DOHH2 (cell line): ENCODE measurements around the gene FGGY.

Experiments
- H3F3A ChIP-seq: fragments of 200-600 bp; sonication (generic), shearing (Covaris generic); 2 replicates; pipeline ENCODE4 v1.6.0; 2016; ENCODE audit warnings: antibody characterized with exemption, mild to moderate bottlenecking; ENCODE audit not compliant: control insufficient read depth, insufficient read depth
- H3K27ac ChIP-seq: fragments of 200-600 bp; sonication (generic); 2 replicates; pipeline ENCODE4 v1.5.1; 2014; ENCODE audit warnings: low read depth, mild to moderate bottlenecking, low read length, moderate library complexity
- H3K27me3 ChIP-seq: fragments of 200-600 bp; sonication (generic); 2 replicates; pipeline ENCODE4 v1.6.1; 2014; ENCODE audit warnings: mild to moderate bottlenecking, low read length, mixed read lengths; ENCODE audit not compliant: control insufficient read depth
- H3K36me3 ChIP-seq: fragments of 200-600 bp; sonication (generic); 2 replicates; pipeline ENCODE4 v1.6.1; 2014; ENCODE audit warnings: mild to moderate bottlenecking, low read length, moderate library complexity, mixed read lengths; ENCODE audit not compliant: control insufficient read depth
- H3K4me1 ChIP-seq: fragments of 200-600 bp; sonication (generic); 2 replicates; pipeline ENCODE4 v1.6.1; 2014; ENCODE audit warnings: mild to moderate bottlenecking, low read length, mixed read lengths; ENCODE audit not compliant: control insufficient read depth
- H3K4me2 ChIP-seq: fragments of 200-600 bp; sonication (generic); 2 replicates; pipeline ENCODE4 v1.6.0; 2014; ENCODE audit warnings: mild to moderate bottlenecking, low read length, moderate library complexity
- H3K4me3 ChIP-seq: fragments of 200-600 bp; sonication (generic); 2 replicates; pipeline ENCODE4 v1.5.1; 2014; ENCODE audit warnings: mild to moderate bottlenecking, low read length, mixed read lengths
- H3K79me2 ChIP-seq: fragments of 200-600 bp; sonication (generic); 2 replicates; pipeline ENCODE4 v1.6.1; 2014; ENCODE audit warnings: mild to moderate bottlenecking, low read length, mixed read lengths; ENCODE audit not compliant: control insufficient read depth
- H3K9me2 ChIP-seq: fragments of 200-600 bp; sonication (generic); replicated peaks from 2 replicates; pipeline ENCODE4 v1.6.1; 2014; ENCODE audit warnings: mild to moderate bottlenecking, low read length, mixed read lengths; ENCODE audit not compliant: control insufficient read depth
- H3K9me3 ChIP-seq: fragments of 200-600 bp; sonication (generic); 2 replicates; pipeline ENCODE4 v1.6.1; 2014; ENCODE audit warnings: antibody characterized with exemption, low read length, mixed read lengths; ENCODE audit not compliant: control insufficient read depth, insufficient read depth
- H4K20me1 ChIP-seq: fragments of 200-600 bp; sonication (generic); 2 replicates; pipeline ENCODE4 v1.6.0; 2014; ENCODE audit warnings: low read depth, mild to moderate bottlenecking, antibody characterized with exemption, low read length, moderate library complexity; ENCODE audit not compliant: control insufficient read depth, insufficient read depth
- CTCF ChIP-seq: fragments of 200-600 bp; sonication (generic); IDR thresholded peaks from one replicate; pipeline ENCODE4 v1.5.1; 2014; ENCODE audit warnings: antibody characterized with exemption, mild to moderate bottlenecking, low read depth, low read length; ENCODE audit not compliant: poor library complexity, severe bottlenecking
- EZH2phosphoT487 ChIP-seq: fragments of 200-600 bp; sonication (generic); IDR thresholded peaks from 2 replicates; pipeline ENCODE4 v1.6.1; 2017; ENCODE audit warnings: borderline replicate concordance, mild to moderate bottlenecking, antibody characterized with exemption, low read length, moderate library complexity, mixed read lengths

Gene FGGY

GRCh38 chr1:59432531-59433439 lies 135.9 kb downstream of the FGGY start:
- H3K27me3 ChIP-seq: no peaks in the 10 kb centered on the region
- no peak overlapping the region for H3K27ac ChIP-seq
- no peaks in the 10 kb centered on the region for H3K4me1 ChIP-seq
- H3K9me2 ChIP-seq: no peaks in the 10 kb centered on the region
- H4K20me1 ChIP-seq: no peaks in the 10 kb centered on the region
- no peak overlapping the region for H3K4me3 ChIP-seq
- no peaks in the 10 kb centered on the region for H3F3A ChIP-seq
- H3K9me3 ChIP-seq: no peaks in the 10 kb centered on the region
- H3K79me2 ChIP-seq: no peaks in the 10 kb centered on the region
- TF ChIP-seq EZH2phosphoT487 (no peak), CTCF (no peak)
- no peaks in the 10 kb centered on the region for H3K36me3 ChIP-seq
- H3K4me2 ChIP-seq: no peak overlapping the region

- no peak overlapping the region for H3K27ac ChIP-seq
- H3K36me3 ChIP-seq: no peaks in the 10 kb centered on the region
- H3K27me3 ChIP-seq: no peaks in the 10 kb centered on the region
- no peak overlapping the region for H3K4me3 ChIP-seq
- TF ChIP-seq EZH2phosphoT487: no peak
- no peak for TF ChIP-seq CTCF
- no peak overlapping the region for H3K4me2 ChIP-seq
- H3F3A ChIP-seq: no peaks in the 10 kb centered on the region
- no peaks in the 10 kb centered on the region for H3K4me1 ChIP-seq
- H4K20me1 ChIP-seq: no peaks in the 10 kb centered on the region
- no peaks in the 10 kb centered on the region for H3K9me3 ChIP-seq
- H3K9me2 ChIP-seq: no peaks in the 10 kb centered on the region
- H3K79me2 ChIP-seq: no peaks in the 10 kb centered on the region
Measured at GRCh38 chr1:59433440-59433813, 136.5 kb downstream of the FGGY start.

GRCh38 chr1:59434336-59434735 lies 137.4 kb downstream of the FGGY start:
- Histone ChIP-seq H3K9me2 (no peaks in the 10 kb centered on the region), H3K79me2 (no peaks in the 10 kb centered on the region), H3K4me2 (no peak overlapping the region), H3K4me3 (no peak overlapping the region), H3K36me3 (no peaks in the 10 kb centered on the region), H3K27ac (no peak overlapping the region), H3F3A (no peaks in the 10 kb centered on the region), H3K4me1 (no peaks in the 10 kb centered on the region), H4K20me1 (no peaks in the 10 kb centered on the region), H3K27me3 (no peaks in the 10 kb centered on the region), H3K9me3 (no peaks in the 10 kb centered on the region)
- TF ChIP-seq CTCF: no peak
- no peak for TF ChIP-seq EZH2phosphoT487
